ENCODE results near the gene XIRP2. TPM values are rescaled to one million over a fixed set of nuclear protein-coding genes. Genes with fewer than 3 reads are reported as not detected.

Gene XIRP2
- total and polyA plus RNA-seq, 2 of the 4 experiments (the other 2 are of a cell fraction), result 0.05 to 0.18 TPM

DNA sequence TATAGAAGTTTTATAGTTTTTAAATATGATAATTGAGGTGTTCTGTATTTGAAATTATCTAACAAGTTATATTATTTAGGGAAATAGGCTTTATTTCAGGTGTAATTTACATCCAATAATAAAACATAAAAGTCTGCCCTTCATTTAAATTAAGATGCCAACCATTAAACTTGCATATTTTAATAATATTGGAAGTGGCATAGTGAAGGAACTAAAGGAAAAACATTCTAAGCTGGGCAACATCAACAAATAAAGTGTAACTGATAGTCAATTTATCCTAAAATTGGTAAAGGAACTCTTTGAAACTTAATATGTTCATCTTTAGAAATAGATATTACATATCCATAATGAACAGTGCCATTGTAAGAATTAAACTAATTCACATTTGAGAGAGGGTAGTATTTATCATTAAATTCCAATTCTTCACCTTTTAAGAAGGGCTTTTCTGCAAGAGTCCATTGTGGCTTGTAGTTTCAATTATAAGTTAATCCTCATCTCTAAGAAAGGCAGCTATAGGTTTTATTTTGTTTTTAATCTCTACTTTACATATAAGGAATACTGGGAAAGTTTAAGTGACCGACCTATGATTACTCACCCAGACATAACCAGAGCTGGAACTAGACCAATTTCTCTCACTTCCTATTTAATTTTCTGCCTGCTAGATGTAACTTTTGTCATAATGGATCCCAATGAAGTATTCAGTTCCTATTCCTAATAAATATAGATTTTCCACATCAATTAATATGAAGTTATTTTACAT is 401.6 kb downstream of the XIRP2 start:
- peak; percentile 34; the same call in 1 of the 2 replicates for TF ChIP-seq POLR2A (IDR thresholded peaks at IDR 0.05; ENCODE audit: low read depth, low read length)
- no peak for TF ChIP-seq SMC3 (IDR thresholded peaks at IDR 0.05; ENCODE audit: low read depth, low read length)
- TF ChIP-seq, protein P1, sequence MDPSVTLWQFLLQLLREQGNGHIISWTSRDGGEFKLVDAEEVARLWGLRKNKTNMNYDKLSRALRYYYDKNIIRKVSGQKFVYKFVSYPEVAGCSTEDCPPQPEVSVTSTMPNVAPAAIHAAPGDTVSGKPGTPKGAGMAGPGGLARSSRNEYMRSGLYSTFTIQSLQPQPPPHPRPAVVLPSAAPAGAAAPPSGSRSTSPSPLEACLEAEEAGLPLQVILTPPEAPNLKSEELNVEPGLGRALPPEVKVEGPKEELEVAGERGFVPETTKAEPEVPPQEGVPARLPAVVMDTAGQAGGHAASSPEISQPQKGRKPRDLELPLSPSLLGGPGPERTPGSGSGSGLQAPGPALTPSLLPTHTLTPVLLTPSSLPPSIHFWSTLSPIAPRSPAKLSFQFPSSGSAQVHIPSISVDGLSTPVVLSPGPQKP (IDR thresholded peaks at IDR 0.05; ENCODE audit: borderline replicate concordance, low read depth, low read length), result no peak
- H3K18ac ChIP-seq (ENCODE audit: low read depth, low read length), result no peak overlapping the region
- CTCF ChIA-PET, result interaction anchor here (0.9 kb wide), 1 partner anchor 8 kb away, joined by 3 read pairs; no protein-coding TSS in a partner anchor

More for the DNA sequence above, 401.6 kb downstream of the XIRP2 start:
- ATAC-seq (ENCODE audit: low read depth) (no peak), DNase-seq (peak; percentile 39)
- H3K4me2 ChIP-seq (ENCODE audit: low read depth, low read length), result no peak overlapping the region
- H3K56ac ChIP-seq (ENCODE audit: extremely low read depth, insufficient read depth, low read length), result no peak overlapping the region
- no peak overlapping the region for H4K5ac ChIP-seq (ENCODE audit: low read depth, low read length)
- no peaks in the 10 kb centered on the region for H3K9me3 ChIP-seq (ENCODE audit: control insufficient read depth, insufficient read depth, low read length)
- no peak overlapping the region for H3K23ac ChIP-seq (ENCODE audit: low read depth, low read length)
- H3K27ac ChIP-seq (ENCODE audit: insufficient read depth, low read length), result no peak overlapping the region
- no peak overlapping the region for H2AK9ac ChIP-seq (replicated peaks; ENCODE audit: low read depth, low read length, poor library complexity)
- H3K27me3 ChIP-seq (ENCODE audit: control insufficient read depth, insufficient read depth, low read length), result no peaks in the 10 kb centered on the region
- intact Hi-C loops (cut with micrococcal nuclease) (loop anchor here (5.0 to 10.0 kb wide), 5 partner anchors 235 to 827 kb away; no protein-coding TSS in a partner anchor), in situ Hi-C loops (cut with MboI; ENCODE audit: low sequenced_read_pairs) (loop anchor here (25.0 kb wide), 1 partner anchor 822 kb away; no protein-coding TSS in a partner anchor), dilution Hi-C loops (cut with HindIII; ENCODE audit: low sequenced_read_pairs, unreplicated experiment) (no loop called here)
- H2BK15ac ChIP-seq (ENCODE audit: low read depth, low read length), result no peak overlapping the region
- no peak overlapping the region for H2AK5ac ChIP-seq (ENCODE audit: low read depth, low read length)
- no peak overlapping the region for H3K4me3 ChIP-seq (ENCODE audit: insufficient read depth, low read depth, low read length)
- WGBS, 2 experiments (ENCODE audit: extremely low coverage in 2 of 2, insufficient read length in 1 of 2), result no CpG with 5 or more reads among the region's 1 CpG
- BruUV-seq (replicated peaks), result no TSS peak
- H3K36me3 ChIP-seq (ENCODE audit: control insufficient read depth, insufficient read depth, low read length), result no peaks in the 10 kb centered on the region
- POLR2A ChIA-PET (ENCODE audit: unreplicated experiment), result no interaction called here
- no peak overlapping the region for H3K4ac ChIP-seq (ENCODE audit: low read depth, low read length)
- no peaks in the 10 kb centered on the region; the same call in 1 of the 2 replicates for H3K4me1 ChIP-seq (ENCODE audit: control insufficient read depth, insufficient read depth, low read length)
- H3K14ac ChIP-seq (replicated peaks; ENCODE audit: low read depth, low read length), result no peak overlapping the region
- H2AFZ ChIP-seq (replicated peaks; ENCODE audit: low read length, poor library complexity), result no peak overlapping the region
- H3K9ac ChIP-seq (ENCODE audit: low read depth, low read length), result no peak overlapping the region
- H3K9me1 ChIP-seq (ENCODE audit: insufficient read depth, low read length), result no peaks in the 10 kb centered on the region
- H2BK5ac ChIP-seq (ENCODE audit: low read depth, low read length, poor library complexity, severe bottlenecking), result no peak overlapping the region
- H3K79me1 ChIP-seq (ENCODE audit: low read depth in 1 of 2, low read length in 2 of 2), result no peaks in the 10 kb centered on the region
- H4K20me1 ChIP-seq (ENCODE audit: insufficient read depth, low read length), result no peaks in the 10 kb centered on the region
- no peak overlapping the region for H2BK20ac ChIP-seq (ENCODE audit: low read depth, low read length)
- H4K8ac ChIP-seq (ENCODE audit: low read depth in 2 of 2, low read length in 2 of 2), result no peak overlapping the region
- H2BK120ac ChIP-seq (ENCODE audit: low read depth, low read length), result no peak overlapping the region
- no peak overlapping the region for H4K91ac ChIP-seq (ENCODE audit: insufficient read depth, low read depth, low read length)
